GM12875 (cell line): ENCODE data around the gene RNF175.
"Not testable (repeated sequence)": the region's sequence is repeated elsewhere in the genome, so short reads cannot be mapped to it uniquely, and the experiment has no call there.

ENCODE experiments used
- H3K4me3 ChIP-seq: one replicate; pipeline ENCODE4 v1.5.1; 2011; ENCODE audit warnings: low read depth, low read length, control low read depth
- TF ChIP-seq, protein P1 (sequence below): IDR thresholded peaks from 2 replicates; pipeline ENCODE4 v1.5.1; 2011; ENCODE audit warnings: low read depth, mild to moderate bottlenecking, control low read depth, inconsistent platforms, low read length, moderate library complexity, borderline replicate concordance; ENCODE audit not compliant: insufficient read depth

The RNF175 gene

DNA sequence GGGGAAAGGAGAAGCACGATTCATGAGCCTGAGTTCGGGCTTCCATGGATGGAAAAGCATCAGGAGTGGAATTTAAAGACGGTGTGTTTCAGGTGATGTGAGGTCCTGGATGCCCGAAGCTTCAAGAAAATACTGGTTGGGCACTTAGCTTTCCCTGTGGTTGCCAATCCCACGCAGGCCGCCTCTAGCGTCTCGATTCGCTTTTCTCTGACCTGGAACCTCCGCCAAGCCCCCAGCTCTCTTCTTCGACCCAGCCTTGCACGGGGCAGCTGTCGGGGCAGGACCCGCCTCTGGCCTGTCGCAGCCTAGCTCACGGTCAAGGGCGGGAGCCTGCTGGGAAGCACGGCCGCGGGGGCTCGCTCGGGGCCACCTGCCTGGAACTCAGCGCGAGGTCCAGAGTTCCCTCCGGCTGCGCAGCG, 76.1 kb downstream of the RNF175 start:
- H3K4me3 ChIP-seq: no peak overlapping the region
- TF ChIP-seq, protein P1, sequence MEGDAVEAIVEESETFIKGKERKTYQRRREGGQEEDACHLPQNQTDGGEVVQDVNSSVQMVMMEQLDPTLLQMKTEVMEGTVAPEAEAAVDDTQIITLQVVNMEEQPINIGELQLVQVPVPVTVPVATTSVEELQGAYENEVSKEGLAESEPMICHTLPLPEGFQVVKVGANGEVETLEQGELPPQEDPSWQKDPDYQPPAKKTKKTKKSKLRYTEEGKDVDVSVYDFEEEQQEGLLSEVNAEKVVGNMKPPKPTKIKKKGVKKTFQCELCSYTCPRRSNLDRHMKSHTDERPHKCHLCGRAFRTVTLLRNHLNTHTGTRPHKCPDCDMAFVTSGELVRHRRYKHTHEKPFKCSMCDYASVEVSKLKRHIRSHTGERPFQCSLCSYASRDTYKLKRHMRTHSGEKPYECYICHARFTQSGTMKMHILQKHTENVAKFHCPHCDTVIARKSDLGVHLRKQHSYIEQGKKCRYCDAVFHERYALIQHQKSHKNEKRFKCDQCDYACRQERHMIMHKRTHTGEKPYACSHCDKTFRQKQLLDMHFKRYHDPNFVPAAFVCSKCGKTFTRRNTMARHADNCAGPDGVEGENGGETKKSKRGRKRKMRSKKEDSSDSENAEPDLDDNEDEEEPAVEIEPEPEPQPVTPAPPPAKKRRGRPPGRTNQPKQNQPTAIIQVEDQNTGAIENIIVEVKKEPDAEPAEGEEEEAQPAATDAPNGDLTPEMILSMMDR: no peak

DNA sequence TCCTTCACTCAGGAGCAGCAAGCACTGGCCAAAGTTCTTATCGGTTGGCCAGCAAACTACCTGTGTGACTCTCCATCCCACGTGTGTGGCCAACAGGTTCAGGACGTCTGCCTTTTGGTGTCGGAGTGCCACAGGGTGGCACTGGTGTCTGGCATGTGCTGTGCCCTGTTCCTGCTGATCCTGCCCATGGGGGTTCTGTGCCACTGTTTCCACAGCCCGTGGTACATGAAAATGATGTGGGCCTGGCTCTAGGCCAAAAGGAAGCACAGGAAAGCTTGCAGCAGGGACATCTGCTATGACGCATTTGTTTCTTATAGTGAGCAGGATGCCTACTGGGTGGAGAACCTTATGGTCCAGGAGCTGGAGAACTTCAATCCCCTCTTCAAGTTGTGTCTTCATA, 80.3 kb downstream of the RNF175 start:
- no peak overlapping the region for H3K4me3 ChIP-seq
- TF ChIP-seq, protein P1: no peak

DNA sequence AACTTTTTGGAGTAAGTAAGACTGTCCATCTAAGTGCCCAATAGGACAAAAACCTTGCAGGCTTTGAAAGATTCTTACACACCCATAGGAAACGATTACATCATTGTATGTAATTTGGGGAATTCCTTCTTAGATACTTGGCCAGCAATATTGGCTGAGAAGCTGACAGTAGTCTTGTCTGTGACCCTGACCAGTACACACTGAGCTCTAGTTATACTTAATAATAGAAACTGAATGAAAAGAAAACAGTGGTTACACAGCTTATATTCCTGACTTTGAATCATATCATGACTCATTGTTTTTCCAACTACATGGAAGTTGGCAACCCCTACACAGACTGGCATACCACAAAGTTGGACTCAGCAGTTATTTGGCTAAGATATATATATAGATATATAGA, 82.8 kb downstream of the RNF175 start:
- TF ChIP-seq, protein P1: no peak
- H3K4me3 ChIP-seq: no peak overlapping the region

DNA sequence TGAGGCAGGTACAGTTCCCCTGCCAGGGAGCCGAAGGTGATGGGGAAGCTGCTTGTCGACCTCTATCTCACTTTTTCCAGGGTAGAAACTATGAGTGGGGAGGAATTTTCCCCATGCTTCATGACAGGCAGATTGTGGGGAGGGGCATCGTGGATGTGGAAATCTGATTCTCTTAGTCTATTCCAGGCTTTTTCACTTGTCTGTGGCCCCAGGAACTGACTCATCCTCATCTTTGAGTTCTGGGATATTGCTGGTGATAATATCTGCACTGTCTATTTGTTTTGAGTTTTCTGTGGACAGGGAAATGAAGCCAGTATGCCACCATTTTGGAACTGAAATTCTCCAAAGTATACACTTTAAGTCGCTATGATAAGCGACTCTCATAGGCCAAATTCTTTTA, 83.3 kb downstream of the RNF175 start:
- TF ChIP-seq, protein P1: no peak
- H3K4me3 ChIP-seq: no peak overlapping the region

DNA sequence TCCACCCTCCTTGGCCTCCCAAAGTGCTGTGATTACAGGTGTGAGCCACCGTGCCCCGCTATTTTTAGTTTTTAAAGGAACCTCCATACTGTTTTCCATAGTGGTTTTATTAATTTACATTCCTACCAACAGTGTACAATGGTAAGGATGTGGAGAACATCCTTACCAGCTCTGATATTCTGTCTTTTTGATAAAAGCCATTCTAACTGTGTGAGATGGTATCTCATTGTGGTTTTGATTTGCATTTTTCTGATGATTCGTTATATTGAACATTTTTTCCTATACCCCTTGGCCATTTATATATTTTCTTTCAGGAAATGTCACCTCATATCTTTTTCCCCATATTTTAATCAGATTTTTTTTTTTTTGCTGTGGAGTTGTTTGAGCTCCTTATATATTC, 90.0 kb downstream of the RNF175 start:
- no peak overlapping the region for H3K4me3 ChIP-seq
- TF ChIP-seq, protein P1: no peak

DNA sequence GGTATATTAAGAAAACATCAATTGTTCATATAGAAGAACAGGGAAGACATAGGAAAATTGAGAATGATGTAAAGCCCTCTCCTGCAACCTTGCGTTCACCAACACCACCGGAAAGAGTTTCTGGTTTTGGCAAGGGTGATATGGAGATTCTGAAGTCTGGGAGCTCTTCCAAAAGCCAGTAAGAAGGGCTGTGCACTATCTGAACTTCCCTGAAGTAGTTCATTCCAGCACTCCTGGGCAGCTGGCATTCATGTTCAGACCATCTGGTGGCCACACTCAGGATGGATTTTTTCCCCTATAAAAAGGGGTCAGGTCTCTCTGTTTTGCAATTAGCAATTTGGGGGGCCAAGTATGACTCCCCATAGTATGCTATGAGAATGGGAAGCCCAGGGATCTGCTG, 91.2 kb downstream of the RNF175 start:
- H3K4me3 ChIP-seq: no peak overlapping the region
- TF ChIP-seq, protein P1: no peak

DNA sequence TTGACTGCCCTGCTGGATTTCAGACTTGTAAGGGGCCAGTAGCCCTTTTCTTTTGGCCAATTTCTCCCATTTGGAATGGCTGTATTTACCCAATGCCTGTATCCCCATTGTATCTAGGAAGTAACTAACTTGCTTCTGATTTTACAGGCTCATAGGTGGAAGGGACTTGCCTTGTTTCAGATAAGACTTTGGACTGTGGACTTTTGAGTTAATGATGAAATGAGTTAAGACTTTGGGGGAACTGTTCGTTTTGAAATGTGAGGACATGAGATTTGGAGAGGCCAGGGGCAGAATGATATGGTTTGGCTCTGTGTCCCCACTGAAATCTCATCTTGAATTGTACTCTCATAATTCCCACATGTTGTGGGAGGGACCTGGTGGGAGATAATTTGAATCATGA, 93.3 kb downstream of the RNF175 start:
- not testable (repeated sequence) for H3K4me3 ChIP-seq

DNA sequence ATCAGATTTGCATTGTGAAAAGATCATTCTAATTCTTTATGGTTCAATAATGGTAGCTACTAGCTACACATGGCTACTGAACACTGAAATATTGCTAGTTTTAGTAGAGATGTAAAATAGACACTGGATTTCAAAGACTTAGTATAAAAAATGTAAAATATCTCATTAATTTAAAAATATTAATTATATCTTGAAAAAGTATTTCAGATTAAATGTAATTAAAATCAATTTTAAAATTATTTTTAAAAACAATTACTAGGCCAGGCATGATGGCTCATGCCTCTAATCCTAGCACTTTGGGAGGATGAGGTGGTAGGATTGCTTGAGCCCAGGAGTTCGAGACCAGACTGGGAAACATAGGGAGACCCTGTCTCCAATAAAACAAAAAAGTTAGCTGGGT, 96.2 kb downstream of the RNF175 start:
- no peak overlapping the region for H3K4me3 ChIP-seq
- TF ChIP-seq, protein P1: no peak
